Neural cell (in vitro differentiated cells): Measurements from ENCODE around the gene RALGAPB.

Experiments used
- CTCF ChIP-seq: fragments of 450-650 bp; IDR thresholded peaks from 2 replicates; pipeline ENCODE4 v1.5.1; 2014; ENCODE audit warnings: antibody characterized with exemption, mild to moderate bottlenecking, moderate library complexity; ENCODE audit not compliant: poor library complexity, severe bottlenecking
- RAD21 ChIP-seq: fragments of 450-650 bp; conservative IDR thresholded peaks from 2 replicates; pipeline ENCODE4 v1.6.1; 2014; ENCODE audit warnings: antibody characterized with exemption, mild to moderate bottlenecking, moderate library complexity

- TF ChIP-seq CTCF (no peak), RAD21 (no peak)
Measured at GRCh38 chr20:38466983-38467382, 5.7 kb upstream of the RALGAPB start.
